GM19035 (cell line): ENCODE data around the gene OR6B3.

ENCODE experiments used
- ATAC-seq: cut with Tn5 transposase; IDR thresholded peaks from one replicate; pipeline ENCODE4 v1.9.1; 2021; ENCODE audit not compliant: unreplicated experiment

The OR6B3 gene

DNA sequence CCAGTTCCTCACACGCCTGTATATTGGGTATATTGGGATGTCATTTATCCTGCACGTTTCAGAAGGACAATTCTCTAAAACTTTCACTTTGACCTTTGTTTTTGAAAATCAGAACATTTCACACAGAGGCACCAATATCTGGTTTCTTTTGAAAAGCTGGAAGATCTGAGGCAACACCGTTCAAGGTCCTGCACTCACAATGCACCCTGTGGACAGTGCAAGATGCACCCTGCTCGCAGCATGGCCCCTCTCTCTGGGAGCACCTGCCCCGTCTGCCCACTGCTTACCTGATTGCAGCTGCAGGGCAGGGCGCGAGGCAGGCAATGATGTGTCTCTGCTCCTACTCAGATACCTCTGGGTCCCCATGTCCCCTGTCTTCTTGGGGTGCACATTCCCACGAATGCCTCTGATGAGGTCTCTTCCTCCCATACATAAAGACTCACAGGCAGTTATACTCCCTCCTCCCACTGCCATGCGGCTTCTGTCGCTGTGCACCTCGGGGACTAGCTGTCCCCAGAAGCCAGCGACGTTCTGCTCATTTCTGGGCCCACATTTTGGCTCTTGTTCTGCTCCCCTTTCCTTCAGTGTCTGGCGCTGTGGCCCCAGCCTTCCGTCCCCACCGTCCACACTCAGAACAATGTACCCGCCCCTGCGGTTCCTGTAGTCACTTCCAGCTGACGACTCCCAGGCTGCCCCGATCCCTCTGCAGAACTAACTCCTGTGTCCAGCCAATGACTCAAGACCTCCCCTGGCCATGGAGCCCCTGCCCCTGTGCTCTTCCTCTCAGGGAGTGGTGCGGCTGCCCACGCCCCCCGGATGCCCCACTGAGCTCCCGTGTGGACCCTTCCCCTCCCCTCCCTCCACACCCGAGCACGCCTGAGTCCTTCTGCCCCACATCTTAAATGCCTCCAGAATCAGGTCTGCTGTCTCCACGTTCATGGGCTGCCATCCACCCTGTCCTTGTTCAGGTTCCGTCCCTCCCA, at the start of gene OR6B3:
Gene OR6B3, minus strand, starts transcription at position 349 of the 983 bp plus-strand sequence.
- no peak for ATAC-seq

- ATAC-seq, result no peak
Measured at GRCh38 chr2:240098349-240098748, 45.0 kb upstream of the OR6B3 start.

DNA sequence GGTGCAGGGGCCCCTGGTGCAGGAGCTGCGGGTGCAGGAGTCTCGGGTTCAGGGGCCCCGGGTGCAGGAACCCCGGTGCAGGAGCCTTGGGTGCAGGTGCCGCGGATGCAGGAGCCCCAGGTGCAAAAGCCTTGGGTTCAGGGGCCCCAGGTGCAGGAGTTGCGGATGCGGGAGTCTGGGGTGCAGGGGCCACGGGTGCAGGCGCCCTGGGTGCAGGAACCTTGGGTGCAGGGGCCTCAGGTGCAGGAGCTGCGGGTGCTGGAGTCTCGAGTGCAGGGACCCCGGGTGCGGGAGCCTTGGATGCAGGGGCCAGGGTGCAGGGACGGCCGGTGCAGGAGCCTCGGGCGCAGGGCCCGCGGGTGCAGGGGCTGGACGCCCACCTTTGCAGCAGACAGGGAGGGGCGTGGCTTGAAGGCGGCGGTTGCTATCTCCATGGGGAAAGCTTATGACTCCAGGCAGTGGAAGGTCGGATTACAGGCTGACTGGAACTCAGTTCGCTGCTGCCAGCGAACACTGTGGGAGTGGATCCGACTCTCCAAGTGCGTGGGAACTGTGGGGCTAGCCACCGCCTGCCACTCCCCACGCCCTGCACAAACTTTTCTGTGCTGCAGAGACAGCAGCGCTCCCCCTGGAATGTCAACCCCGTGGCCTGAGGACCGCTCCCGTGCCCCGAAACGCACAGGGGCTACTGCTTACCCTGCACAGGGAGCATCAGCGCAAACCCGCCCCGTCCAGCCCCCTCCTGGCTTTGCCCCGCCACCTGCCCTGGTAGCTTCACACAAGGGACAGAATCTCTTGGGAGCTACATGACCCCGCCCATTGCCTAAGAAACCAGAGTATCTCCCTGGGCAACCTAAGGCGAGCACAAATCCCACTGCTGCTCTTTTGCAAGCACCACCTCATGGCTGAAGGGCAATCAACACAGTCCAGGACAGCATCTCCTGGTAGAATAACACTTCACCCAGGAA, 42.5 kb upstream of the OR6B3 start:
- no peak for ATAC-seq

DNA sequence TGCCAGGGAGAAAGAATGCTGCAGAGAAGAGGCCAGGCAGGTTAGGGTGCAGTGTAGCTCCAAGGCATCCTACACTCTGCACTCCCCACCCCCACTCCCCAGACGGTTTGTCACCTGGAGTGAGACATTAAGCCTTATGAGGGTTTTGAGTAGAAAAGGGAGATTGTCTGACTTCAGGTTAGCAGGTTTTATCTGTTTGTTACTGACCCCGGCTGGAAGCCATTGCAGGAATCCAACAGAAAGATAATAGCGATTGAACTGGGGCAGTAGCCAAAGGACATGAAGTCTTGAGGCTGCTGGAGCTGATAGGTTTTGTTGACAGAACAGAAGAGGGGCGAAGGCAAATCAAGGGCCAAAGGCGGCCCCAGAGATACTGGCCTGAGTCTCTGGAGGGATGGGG, 36.0 kb upstream of the OR6B3 start:
- no peak for ATAC-seq

- ATAC-seq, result no peak
Measured at GRCh38 chr2:240086563-240086962, 33.2 kb upstream of the OR6B3 start.

DNA sequence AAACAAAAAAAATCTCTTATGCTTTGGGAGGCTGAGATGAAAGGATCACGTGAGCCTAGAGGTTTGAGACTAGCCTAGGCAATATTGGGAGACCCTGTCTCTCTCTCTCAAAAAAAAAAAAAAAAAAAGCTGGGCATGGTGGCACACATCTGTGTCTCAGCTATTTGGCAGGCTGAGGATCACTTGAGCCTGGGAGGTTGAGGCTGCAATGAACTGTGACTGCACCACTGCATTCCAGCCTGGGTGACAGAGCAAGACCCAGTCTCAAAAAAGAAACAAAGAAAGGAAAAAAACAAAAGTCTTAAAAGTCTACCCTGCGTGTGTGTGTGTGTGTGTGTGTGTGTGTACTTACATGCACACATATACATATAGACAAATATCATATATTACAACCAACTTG, 25.3 kb upstream of the OR6B3 start:
- no peak for ATAC-seq

- ATAC-seq, result no peak
Measured at GRCh38 chr2:240077442-240077841, 24.1 kb upstream of the OR6B3 start.

DNA sequence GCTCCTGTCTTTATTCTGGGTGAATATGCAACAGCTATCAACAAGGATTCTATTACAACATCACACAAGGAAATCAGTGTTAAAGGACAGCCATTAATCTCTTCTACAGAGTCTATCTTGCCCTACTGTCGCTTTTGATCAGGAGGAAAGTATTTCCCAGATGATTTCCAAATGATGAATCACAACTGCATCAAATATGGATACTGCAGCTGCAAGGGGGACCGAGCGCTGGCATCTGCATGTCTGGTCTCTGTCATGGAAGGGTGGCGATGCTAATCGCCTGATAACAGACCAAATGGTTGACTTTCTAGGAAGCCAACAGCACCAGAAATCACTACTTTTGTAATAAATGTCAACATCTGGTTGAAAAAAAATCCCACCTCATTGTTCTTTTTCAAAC, 21.2 kb upstream of the OR6B3 start:
- ATAC-seq, result no peak

DNA sequence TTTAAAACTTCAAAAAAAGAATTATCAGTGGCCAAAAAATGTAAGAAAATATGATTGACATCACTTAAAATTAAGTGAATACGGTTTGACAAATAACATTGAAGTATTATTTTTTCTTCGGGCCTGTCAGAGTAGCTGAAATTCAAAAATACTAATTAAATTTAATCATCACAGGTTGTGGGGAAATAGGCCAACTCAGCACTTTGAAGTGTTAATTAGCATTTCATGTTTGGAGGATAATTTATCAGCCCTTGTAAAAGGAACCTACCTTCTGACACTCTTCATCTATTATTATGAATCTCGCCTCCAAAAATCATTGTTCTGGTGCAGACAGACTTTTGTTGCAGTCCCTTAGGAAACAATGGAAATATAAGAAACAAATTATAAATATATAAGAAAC, 17.6 kb upstream of the OR6B3 start:
- no peak for ATAC-seq

DNA sequence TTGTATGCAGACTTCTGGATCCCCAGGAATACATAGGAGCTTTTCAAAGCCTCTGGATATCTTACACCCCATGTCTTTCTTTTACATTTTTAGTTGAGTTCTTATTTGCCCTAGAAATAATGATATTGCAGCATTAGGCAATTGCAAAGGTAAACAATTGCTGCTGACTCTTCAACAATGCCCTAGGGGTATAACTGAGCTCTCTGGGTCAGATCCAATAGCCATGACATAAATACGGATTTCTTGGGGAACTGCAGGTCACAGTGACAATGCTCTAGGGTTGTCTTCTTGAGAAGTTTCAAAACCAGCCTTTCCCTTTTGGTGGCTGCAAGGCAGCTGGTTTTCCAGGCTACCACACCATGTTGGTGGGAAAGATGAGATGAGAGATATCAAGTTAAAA, 16.5 kb upstream of the OR6B3 start:
- ATAC-seq, result no peak

DNA sequence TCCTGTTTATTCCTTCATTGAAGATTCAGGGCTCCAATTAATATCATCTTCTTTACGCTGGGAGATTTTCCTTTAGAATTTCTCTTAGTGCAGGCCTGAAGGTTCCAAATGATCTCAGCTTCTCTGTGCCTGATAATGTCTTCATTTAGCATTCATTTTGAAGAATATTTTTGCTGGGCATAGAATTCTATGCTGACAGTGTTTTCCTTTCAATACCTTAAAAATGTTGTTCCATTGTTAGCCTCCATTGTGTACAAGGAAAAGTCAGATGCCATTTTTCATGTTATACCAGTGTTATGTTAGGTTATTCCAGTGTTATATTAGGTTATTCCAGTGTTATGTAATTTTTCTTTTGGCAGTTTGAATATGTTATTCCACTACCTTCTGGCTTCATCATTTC, 14.9 kb upstream of the OR6B3 start:
- no peak for ATAC-seq

DNA sequence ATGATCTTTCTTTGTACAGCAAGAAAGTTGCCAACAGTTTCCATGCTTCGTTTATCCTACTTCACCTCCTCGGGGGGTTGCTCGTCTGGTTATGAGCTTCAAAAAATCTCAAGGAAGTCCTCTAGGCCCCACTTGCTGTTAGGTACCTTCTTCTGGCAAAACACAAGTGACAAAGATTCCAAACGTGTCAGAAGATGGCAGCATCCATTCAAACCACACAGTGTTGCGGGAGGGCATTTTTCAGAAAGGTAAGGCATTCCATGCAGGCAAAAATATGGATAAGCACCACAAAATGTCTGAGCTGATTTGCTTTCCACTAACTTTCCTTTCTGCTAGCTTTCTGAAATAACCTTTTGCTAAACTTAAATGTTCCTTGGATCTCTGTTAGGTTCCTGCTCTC, 13.2 kb upstream of the OR6B3 start:
- no peak for ATAC-seq

- no peak for ATAC-seq
Measured at GRCh38 chr2:240064898-240065297, 11.6 kb upstream of the OR6B3 start.

DNA sequence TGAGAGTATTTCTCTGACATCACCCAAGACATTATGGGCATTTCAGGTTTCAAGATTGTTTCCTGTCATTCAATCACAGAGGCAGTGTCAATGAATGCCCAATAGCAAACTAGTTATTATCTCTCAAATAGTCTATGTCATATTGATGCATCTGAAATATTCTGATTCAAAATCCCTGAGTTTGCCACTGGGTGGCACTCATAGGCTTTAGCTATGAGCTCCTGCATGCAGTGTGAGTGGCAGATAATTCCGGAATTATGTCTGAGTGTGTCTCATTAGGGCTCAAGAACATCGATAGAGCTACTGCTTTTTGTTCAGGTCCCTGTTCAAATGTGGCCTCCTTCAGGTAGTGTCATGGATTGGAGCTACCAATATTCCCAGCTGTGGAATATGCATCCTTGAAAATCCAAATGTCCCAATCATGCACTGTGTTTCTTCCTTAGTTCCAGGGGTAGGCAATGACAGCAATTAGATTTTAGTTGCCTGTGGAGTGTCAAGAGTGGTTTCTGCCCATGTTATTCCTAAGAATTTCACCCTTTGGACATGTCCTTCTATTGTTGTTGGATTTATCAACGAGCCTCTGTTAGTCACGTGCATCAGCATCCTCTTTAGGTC, 7.8 kb upstream of the OR6B3 start:
- no peak for ATAC-seq

- no peak for ATAC-seq
Measured at GRCh38 chr2:240056678-240057077, 3.4 kb upstream of the OR6B3 start.

GRCh38 chr2:240055177-240055917, 2.0 kb upstream of the OR6B3 start:
- ATAC-seq, result no peak

DNA sequence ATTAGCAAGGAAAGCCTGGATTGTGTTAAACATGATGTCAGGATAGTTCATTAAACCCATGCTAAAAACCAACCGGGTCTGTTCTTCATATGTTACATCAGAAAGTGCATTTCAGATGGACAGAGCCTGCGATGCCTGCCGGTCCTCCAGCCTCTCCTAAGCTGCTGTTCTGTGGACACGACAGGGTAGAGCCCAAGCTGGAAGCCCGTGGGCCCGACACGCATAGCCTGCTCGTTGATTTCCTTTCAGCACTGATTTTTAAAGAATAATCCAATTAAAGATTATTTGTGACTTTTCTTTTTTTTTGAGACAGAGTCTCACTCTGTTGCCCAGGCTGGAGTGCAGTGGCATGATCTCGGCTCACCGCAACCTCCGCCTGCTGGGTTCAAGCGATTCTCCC, 797 bp downstream of the OR6B3 start:
- no peak for ATAC-seq

GRCh38 chr2:240051697-240052096, 1.6 kb downstream of the OR6B3 start:
- ATAC-seq, result no peak

DNA sequence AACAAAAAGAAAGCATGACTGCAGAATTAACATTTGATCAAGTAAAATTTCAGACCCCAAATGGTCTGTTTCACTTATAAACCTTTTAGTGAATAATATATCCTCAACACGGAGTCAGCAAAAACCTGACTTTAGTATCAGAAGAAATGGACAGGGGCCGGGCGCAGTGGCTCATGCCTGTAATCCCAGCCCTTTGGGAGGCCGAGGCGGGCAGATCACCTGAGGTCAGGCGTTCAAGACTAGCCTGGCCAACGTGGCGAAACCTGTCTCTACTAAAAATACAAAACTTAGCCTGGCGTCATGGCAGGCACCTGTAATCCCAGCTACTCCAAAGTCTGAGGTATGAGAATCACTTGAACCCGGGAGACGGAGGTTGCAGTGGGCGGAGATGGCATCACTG, 3.0 kb downstream of the OR6B3 start:
- ATAC-seq, result no peak

DNA sequence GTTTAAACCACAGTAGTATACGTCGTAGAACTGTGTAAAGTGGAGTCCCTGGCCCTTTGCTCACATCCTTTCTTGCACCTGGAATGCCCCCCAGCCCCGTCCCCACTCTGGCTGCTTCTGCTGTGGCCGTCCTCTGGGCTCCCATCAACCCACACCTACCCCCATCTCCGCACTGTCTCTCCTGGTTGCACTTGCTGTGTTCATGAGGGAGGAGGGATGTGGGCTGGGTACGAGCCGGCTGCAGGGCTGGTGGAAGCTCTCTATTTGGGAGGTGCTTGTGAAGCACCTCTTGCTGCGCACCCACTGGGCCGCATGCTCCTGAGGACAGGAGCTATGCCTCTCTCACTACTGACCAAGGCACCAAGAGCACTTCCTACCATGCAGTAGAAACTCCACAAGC, 5.1 kb downstream of the OR6B3 start:
- ATAC-seq, result no peak

DNA sequence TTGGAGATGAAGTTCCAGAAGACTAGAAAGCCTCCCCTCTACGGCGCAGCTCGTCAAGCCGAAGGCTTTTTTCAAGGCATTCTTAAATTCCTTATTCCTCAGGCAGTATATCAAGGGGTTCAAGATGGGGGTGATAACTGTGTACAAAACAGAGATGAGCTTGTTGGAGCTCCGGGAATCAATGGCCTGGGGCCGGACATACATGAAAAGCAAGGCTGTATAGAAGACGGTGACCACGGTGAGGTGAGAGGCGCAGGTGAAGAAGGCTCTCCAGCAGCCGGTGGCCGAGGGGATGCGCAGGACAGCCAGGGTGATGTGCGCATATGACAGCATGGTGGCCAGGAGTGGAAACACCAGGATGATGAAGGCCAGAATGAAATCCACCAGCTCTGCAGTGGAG, 8.2 kb downstream of the OR6B3 start:
- ATAC-seq, result no peak
